GM21390 (cell line): ENCODE measurements around the gene UCN.

Experiments
- ATAC-seq: cut with Tn5 transposase; IDR thresholded peaks from one replicate; pipeline ENCODE4 v1.9.1; 2021; ENCODE audit not compliant: unreplicated experiment

The UCN gene

GRCh38 chr2:27262379-27263286 is 45.6 kb downstream of the UCN start, which contains the start of gene SLC30A3:
Gene SLC30A3 (minus strand): TSS chr2:27263047. CDS start chr2:27262906, 141 bp downstream.
- peak; percentile 51 for ATAC-seq

GRCh38 chr2:27261926-27262298 is 46.3 kb downstream of the UCN start:
- no peak for ATAC-seq

GRCh38 chr2:27261241-27261925 is 46.9 kb downstream of the UCN start:
- no peak for ATAC-seq

GRCh38 chr2:27258051-27258450 is 50.2 kb downstream of the UCN start:
- no peak for ATAC-seq
